BLaER1 treated with 17β-estradiol and CSF1 and Interleukin-3, amounts not matched to agents 10 nM and 100 nM (cell line): Measurements from ENCODE around the gene TAF8.

Experiments
- H3K27ac ChIP-seq, 11 experiments: shearing (Covaris generic); formaldehyde crosslinking; 2 replicates each; pipeline ENCODE4 v1.8.1; 2022
- H3K27me3 ChIP-seq, 11 experiments: shearing (Covaris generic); formaldehyde crosslinking; 2 replicates each; pipeline ENCODE4 v1.8.1; 2022
- H3K36me3 ChIP-seq, 11 experiments: shearing (Covaris generic); formaldehyde crosslinking; 2 replicates each; pipeline ENCODE4 v1.8.1; 2022
- H3K4me1 ChIP-seq, 10 experiments: shearing (Covaris generic); formaldehyde crosslinking; 2 replicates each; pipeline ENCODE4 v1.8.1; 2022
- H3K4me2 ChIP-seq, 11 experiments: shearing (Covaris generic); formaldehyde crosslinking; 2 replicates each; pipeline ENCODE4 v1.8.1; 2022
- H3K4me3 ChIP-seq, 10 experiments: shearing (Covaris generic); formaldehyde crosslinking; 2 replicates each; pipeline ENCODE4 v1.8.1; 2022
- H3K9ac ChIP-seq, 11 experiments: shearing (Covaris generic); formaldehyde crosslinking; 2 replicates each; pipeline ENCODE4 v1.8.1; 2022
- H3K9me3 ChIP-seq, 11 experiments: shearing (Covaris generic); formaldehyde crosslinking; replicated peaks in 1 of 11; 2 replicates each; pipeline ENCODE4 v1.8.1; 2022
- H4K20me1 ChIP-seq, 11 experiments: shearing (Covaris generic); formaldehyde crosslinking; 2 replicates each; pipeline ENCODE4 v1.8.1; 2022
- Cebpa-rat ChIP-seq, 11 experiments: shearing (Covaris generic); IDR thresholded peaks; 2 replicates each; pipeline ENCODE4 v1.8.1; 2022

Gene TAF8

GRCh38 chr6:42095094-42095493 lies 44.8 kb downstream of the TAF8 start:
- H3K9me3 ChIP-seq = no peaks in the 10 kb centered on the region
- peaks cover 0 to 11% (median 0%) of the 10 kb centered on the region in 10 experiments; a peak in 5 of 20 replicates for H3K4me1 ChIP-seq
- no peak overlapping the region for H3K4me3 ChIP-seq
- no peak for TF ChIP-seq Cebpa-rat (IDR thresholded peaks at IDR 0.05)
- H3K27me3 ChIP-seq = no peaks in the 10 kb centered on the region
- H3K27ac ChIP-seq = no peak overlapping the region
- H3K9ac ChIP-seq = no peak overlapping the region
- H3K36me3 ChIP-seq = no peaks in the 10 kb centered on the region
- no peak overlapping the region for H3K4me2 ChIP-seq
- H4K20me1 ChIP-seq = no peaks in the 10 kb centered on the region

- TF ChIP-seq Cebpa-rat (IDR thresholded peaks at IDR 0.05) = no peak
- Histone ChIP-seq H3K4me3 (no peak overlapping the region), H4K20me1 (no peaks in the 10 kb centered on the region), H3K4me2 (no peak overlapping the region), H3K9ac (no peak overlapping the region), H3K27me3 (no peaks in the 10 kb centered on the region), H3K9me3 (no peaks in the 10 kb centered on the region), H3K36me3 (no peaks in the 10 kb centered on the region), H3K4me1 (peaks cover 0 to 20% (median 0%) of the 10 kb centered on the region in 10 experiments; a peak in 6 of 20 replicates), H3K27ac (no peak overlapping the region)
Measured at GRCh38 chr6:42095776-42096541, 45.6 kb downstream of the TAF8 start.

- no peaks in the 10 kb centered on the region for H3K36me3 ChIP-seq
- peaks cover 9 to 31% (median 11%) of the 10 kb centered on the region in 10 experiments; a peak in 17 of 20 replicates for H3K4me1 ChIP-seq
- no peak overlapping the region for H3K4me3 ChIP-seq
- H3K4me2 ChIP-seq = peak overlapping the region in 2 of 11 experiments; percentile 7 to 48; a peak in 1 of 22 replicates
- H3K27me3 ChIP-seq = peaks cover 11 to 20% (median 18%) of the 10 kb centered on the region in 11 experiments
- H3K9ac ChIP-seq = no peak overlapping the region
- no peaks in the 10 kb centered on the region for H4K20me1 ChIP-seq
- TF ChIP-seq Cebpa-rat (IDR thresholded peaks at IDR 0.05) = no peak
- peak overlapping the region in 1 of 11 experiments; percentile 18; a peak in 1 of 22 replicates for H3K27ac ChIP-seq
- no peaks in the 10 kb centered on the region for H3K9me3 ChIP-seq
Measured at GRCh38 chr6:42099340-42100028, 49.2 kb downstream of the TAF8 start.

GRCh38 chr6:42100029-42100901 lies 49.9 kb downstream of the TAF8 start:
- Histone ChIP-seq H4K20me1 (peaks cover 0 to 4% (median 0%) of the 10 kb centered on the region in 11 experiments; a peak in 1 of 22 replicates), H3K9ac (no peak overlapping the region; a peak in 1 of 22 replicates), H3K4me1 (peaks cover 13 to 38% (median 17%) of the 10 kb centered on the region in 10 experiments; a peak in 17 of 20 replicates), H3K27me3 (peaks cover 19 to 28% (median 26%) of the 10 kb centered on the region in 11 experiments), H3K27ac (peak overlapping the region in 1 of 11 experiments; percentile 18; a peak in 1 of 22 replicates), H3K9me3 (no peaks in the 10 kb centered on the region), H3K4me3 (no peak overlapping the region), H3K36me3 (no peaks in the 10 kb centered on the region), H3K4me2 (peak overlapping the region in 3 of 11 experiments; percentile 18 to 48 (median 18); a peak in 3 of 22 replicates)
- TF ChIP-seq Cebpa-rat (IDR thresholded peaks at IDR 0.05) = no peak

- Histone ChIP-seq H3K9ac (no peak overlapping the region), H3K4me2 (no peak overlapping the region; a peak in 1 of 22 replicates), H4K20me1 (peaks cover 0 to 8% (median 0%) of the 10 kb centered on the region in 11 experiments; a peak in 1 of 22 replicates), H3K27me3 (peaks cover 27 to 38% (median 34%) of the 10 kb centered on the region in 11 experiments), H3K9me3 (no peaks in the 10 kb centered on the region), H3K4me1 (peaks cover 13 to 41% (median 17%) of the 10 kb centered on the region in 10 experiments; a peak in 17 of 20 replicates), H3K4me3 (no peak overlapping the region), H3K36me3 (no peaks in the 10 kb centered on the region), H3K27ac (no peak overlapping the region)
- no peak for TF ChIP-seq Cebpa-rat (IDR thresholded peaks at IDR 0.05)
Measured at GRCh38 chr6:42101186-42101657, 50.9 kb downstream of the TAF8 start.

- Histone ChIP-seq H3K4me3 (no peak overlapping the region), H3K9ac (no peak overlapping the region), H3K27ac (no peak overlapping the region), H3K27me3 (peaks cover 27 to 38% (median 34%) of the 10 kb centered on the region in 11 experiments), H4K20me1 (peaks cover 0 to 8% (median 0%) of the 10 kb centered on the region in 11 experiments; a peak in 1 of 22 replicates), H3K4me2 (peak overlapping the region in 6 of 11 experiments; percentile 87 to 98 (median 94); a peak in 9 of 22 replicates), H3K36me3 (no peaks in the 10 kb centered on the region), H3K9me3 (no peaks in the 10 kb centered on the region), H3K4me1 (peaks cover 13 to 41% (median 17%) of the 10 kb centered on the region in 10 experiments; a peak in 17 of 20 replicates)
- TF ChIP-seq Cebpa-rat (IDR thresholded peaks at IDR 0.05) = no peak
Measured at GRCh38 chr6:42103216-42103615, 52.9 kb downstream of the TAF8 start.

GRCh38 chr6:42103753-42104094 lies 53.4 kb downstream of the TAF8 start:
- Histone ChIP-seq H4K20me1 (peaks cover 0 to 8% (median 0%) of the 10 kb centered on the region in 11 experiments; a peak in 1 of 22 replicates), H3K9me3 (no peaks in the 10 kb centered on the region), H3K4me2 (peak overlapping the region; percentile 75 to 98 (median 92)), H3K36me3 (no peaks in the 10 kb centered on the region), H3K4me3 (peak overlapping the region in 9 of 10 experiments; percentile 57 to 70 (median 62); a peak in 11 of 20 replicates), H3K27me3 (peaks cover 27 to 38% (median 34%) of the 10 kb centered on the region in 11 experiments), H3K27ac (peak overlapping the region in 1 of 11 experiments; percentile 59; a peak in 3 of 22 replicates), H3K9ac (peak overlapping the region in 10 of 11 experiments; percentile 67 to 82 (median 78); a peak in 16 of 22 replicates), H3K4me1 (peaks cover 13 to 41% (median 17%) of the 10 kb centered on the region in 10 experiments; a peak in 17 of 20 replicates)
- TF ChIP-seq Cebpa-rat (IDR thresholded peaks at IDR 0.05) = no peak
